K562 (cell line): Measurements from ENCODE around the gene SERPINF2. TPM values are rescaled to one million over a fixed set of nuclear protein-coding genes. Genes with fewer than 3 reads are reported as not detected.

ENCODE experiments used
- ATAC-seq: fragments of 200-7000 bp; cut with Tn5 transposase; 3 replicates; pipeline ENCODE4 v1.9.1; 2020; ENCODE audit warnings: moderate library complexity
- BruUV-seq: library from RNA; stranded (reverse); fragments of 400-500 nt; replicated peaks from 2 replicates; lab custom pipeline; 2021; lab: Mats Ljungman, UMichigan
- CTCF ChIA-PET: fragments of 300-600 bp; formaldehyde crosslinking; extraction: SDS; loops from one replicate; lab custom pipeline; 2021; ENCODE audit warnings: low intra/inter-chr PET ratio; lab: Yijun Ruan, JAX
- POLR2A ChIA-PET: fragments of 300-600, 350-650 bp; sonication (Branson Sonifier 250); formaldehyde crosslinking; extraction: SDS; loops from one replicate; lab custom pipeline; 2021; ENCODE audit warnings: antibody characterized with exemption, inconsistent platforms; lab: Yijun Ruan, JAX
- DNase-seq, 4 experiments: peaks; one replicate each; pipeline versions ENCODE4 v3.0.0 to v3.0.0-alpha.2; 2011 to 2018; ENCODE audit warnings: low spot score in 3 of 4, mixed read lengths in 3 of 4; ENCODE audit errors: extremely low read depth in 1 of 4
- FAIRE-seq: peaks from 2 replicates; lab custom pipeline; 2011; peaks lifted over from hg19 to GRCh38; lab: Jason Lieb, UNC
- H2AFZ ChIP-seq: 2 replicates; pipeline ENCODE4 v1.6.0; 2011; ENCODE audit warnings: low read depth, low read length, control low read depth, inconsistent platforms
- H3K27ac ChIP-seq: fragments of 200-600 bp; 3 replicates; pipeline ENCODE4 v1.8.0; 2011; ENCODE audit warnings: low read depth, mild to moderate bottlenecking, control low read depth, inconsistent platforms, low read length, moderate library complexity, mixed read lengths; ENCODE audit errors: extremely low read depth
- H3K27me3 ChIP-seq, 2 experiments: fragments of 300-600 bp in 1 of 2; 2 replicates in 1 of 2; 3 replicates in 1 of 2; pipeline versions ENCODE4 v1.6.0 to v1.8.0; 2011; ENCODE audit warnings: inconsistent platforms in 2 of 2, low read length in 2 of 2, mild to moderate bottlenecking in 1 of 2, mixed read lengths in 1 of 2, moderate library complexity in 1 of 2; ENCODE audit not compliant: control insufficient read depth in 2 of 2, insufficient read depth in 2 of 2
- H3K36me3 ChIP-seq: fragments of 300-600 bp; 3 replicates; pipeline ENCODE4 v1.8.0; 2011; ENCODE audit warnings: mild to moderate bottlenecking, low read length, inconsistent platforms; ENCODE audit not compliant: control insufficient read depth, insufficient read depth
- H3K4me1 ChIP-seq, 2 experiments: fragments of 200-600 bp in 1 of 2; replicated peaks in 1 of 2; 2 replicates in 1 of 2; 3 replicates in 1 of 2; pipeline versions ENCODE4 v1.5.1 to v1.8.0; 2011; ENCODE audit warnings: inconsistent platforms in 2 of 2, low read length in 2 of 2, mild to moderate bottlenecking in 1 of 2, mixed read lengths in 1 of 2, moderate library complexity in 1 of 2; ENCODE audit not compliant: control insufficient read depth in 2 of 2, insufficient read depth in 2 of 2
- H3K4me2 ChIP-seq: 2 replicates; pipeline ENCODE4 v1.6.1; 2011; ENCODE audit warnings: low read length, control low read depth, inconsistent platforms, mixed read lengths; ENCODE audit not compliant: insufficient read depth
- H3K4me3 ChIP-seq: fragments of 200-600 bp; sonication (generic), shearing (Covaris generic); 2 replicates; pipeline ENCODE4 v1.5.1; 2016; ENCODE audit warnings: control low read depth, inconsistent platforms
- H3K79me2 ChIP-seq: fragments of 200-600 bp; 3 replicates; pipeline ENCODE4 v1.8.0; 2011; ENCODE audit warnings: low read length, inconsistent platforms; ENCODE audit not compliant: control insufficient read depth, insufficient read depth
- H3K9ac ChIP-seq, 2 experiments: 2 replicates each; pipeline versions ENCODE4 v1.6.0 to v1.6.1; 2011; ENCODE audit warnings: low read depth in 2 of 2, low read length in 2 of 2, control low read depth in 1 of 2, inconsistent platforms in 1 of 2, mild to moderate bottlenecking in 1 of 2, mixed read lengths in 1 of 2; ENCODE audit not compliant: insufficient read depth in 1 of 2
- H3K9me1 ChIP-seq: one replicate; pipeline ENCODE4 v1.6.0; 2011; ENCODE audit warnings: inconsistent platforms, mild to moderate bottlenecking, low read length, moderate library complexity; ENCODE audit not compliant: control insufficient read depth, insufficient read depth
- H3K9me3 ChIP-seq: replicated peaks from 2 replicates; pipeline ENCODE4 v1.5.1; 2011; ENCODE audit warnings: low read depth, low read length, inconsistent platforms; ENCODE audit not compliant: control insufficient read depth, insufficient read depth
- H4K20me1 ChIP-seq: replicated peaks from 2 replicates; pipeline ENCODE4 v1.6.1; 2011; ENCODE audit warnings: low read length, inconsistent platforms, mixed read lengths; ENCODE audit not compliant: control insufficient read depth, insufficient read depth
- KDM1A ChIP-seq, 2 experiments: fragments of 450-650 bp; IDR thresholded peaks; 2 replicates each; pipeline ENCODE4 v1.6.1; 2016; ENCODE audit warnings: mild to moderate bottlenecking in 2 of 2
- MLLT1 ChIP-seq, 2 experiments: fragments of 450-650 bp; IDR thresholded peaks; 2 replicates each; pipeline ENCODE4 v1.6.1; 2016
- NR3C1 ChIP-seq: sonication (generic); formaldehyde crosslinking; IDR thresholded peaks from 2 replicates; pipeline ENCODE4 v1.8.1; 2022; ENCODE audit warnings: missing genetic modification reagents
- RAD51 ChIP-seq: fragments of 450-650 bp; IDR thresholded peaks from 2 replicates; pipeline ENCODE4 v1.7.1; 2016; ENCODE audit warnings: low read depth, mild to moderate bottlenecking, borderline replicate concordance
- ZBTB7A ChIP-seq: IDR thresholded peaks from 2 replicates; pipeline ENCODE4 v1.6.1; 2011; ENCODE audit warnings: low read depth, mild to moderate bottlenecking, low read length, moderate library complexity, borderline replicate concordance; ENCODE audit not compliant: control insufficient read depth
- ZNF232 ChIP-seq: sonication (generic); formaldehyde crosslinking; IDR thresholded peaks from 2 replicates; pipeline ENCODE4 v1.8.0; 2022; ENCODE audit warnings: mild to moderate bottlenecking, missing genetic modification reagents
- ZNF395 ChIP-seq: fragments of 200-800 bp; sonication (Bioruptor generic); IDR thresholded peaks from 2 replicates; pipeline ENCODE4 v1.6.1; 2017; ENCODE audit warnings: missing genetic modification characterization, missing compliant biosample characterization
- WGBS: fragments of 100-300 bp; shearing (Covaris generic); methylation state at CpG from one replicate; pipeline ENCODE4 v1.1.6; 2016; ENCODE audit warnings: low coverage, mixed read lengths; ENCODE audit not compliant: insufficient coverage; ENCODE audit errors: missing lambda C conversion rate; 5-methylcytosine and 5-hydroxymethylcytosine counted together
- in situ Hi-C: fragments of 300-500 bp; cut with MboI; formaldehyde crosslinking; loops from 4 replicates; pipeline ENCODE4 v1.15.0; 2018; ENCODE audit warnings: inconsistent platforms, mixed read lengths
- intact Hi-C: fragments of 100-400 bp; cut with micrococcal nuclease; formaldehyde crosslinking; loops from 2 replicates; pipeline ENCODE4 v1.14.2; 2022
- polyA plus RNA-seq, 8 experiments: library from polyadenylated mRNA; depleted of rRNA in 4 of 8; stranded (reverse) in 5 of 8; unstranded in 3 of 8; fragments of >200 nt; fragmentation: Nextera tagmentation in 2 of 8; fragmentation: Illumina TruSeq in 1 of 8; extraction: Ambion mirVana in 2 of 8; extraction: Trizol in 1 of 8; gene quantifications; 2 replicates each; pipeline versions ENCODE4 v1.2.1 to v1.2.3, GENCODE V29; 2011 to 2014; ENCODE audit warnings: inconsistent platforms in 1 of 8, missing spikeins in 1 of 8
- total RNA-seq, 7 experiments: library from RNA; depleted of rRNA in 6 of 7; stranded (reverse); fragments of >200 nt in 6 of 7; fragmentation: Illumina TruSeq in 2 of 7; extraction: Trizol in 2 of 7; gene quantifications; 2 replicates each; pipeline versions ENCODE4 v1.2.1 to v1.2.3, GENCODE V29; 2011 to 2021; ENCODE audit warnings: low replicate concordance in 1 of 7

SERPINF2 gene
- total and polyA plus RNA-seq, 9 of the 15 experiments (the other 6 are each of a cell fraction or from before 2014, with no cell fraction given), result 0.22 TPM; not detected in 8

- Histone ChIP-seq H3K4me2 (peak overlapping the region; percentile 89; the same call in 1 of the 2 replicates), H3K27me3 (no peaks in the 10 kb centered on the region), H3K9me3 (no peaks in the 10 kb centered on the region), H3K27ac (peak overlapping the region; percentile 88), H3K9me1 (no peaks in the 10 kb centered on the region)
- no TSS peak for BruUV-seq
- no peak for DNase-seq
- TF ChIP-seq KDM1A (IDR thresholded peaks at IDR 0.05) (peak in 1 of 2 experiments; percentile 15; a peak in 2 of 4 replicates), ZNF395 (CRISPR knock-in tag) (peak; percentile 64; the same call in 1 of the 2 replicates), ZBTB7A (0 out of 2 replicates have a peak, but pooled peaks have one; percentile 22), MLLT1 (IDR thresholded peaks at IDR 0.05) (0 out of 4 replicates have a peak, but pooled peaks of 1 of the 2 experiments have one; percentile 33), RAD51 (no peak), ZNF232 (CRISPR knock-in tag) (no peak), NR3C1 (CRISPR knock-in tag) (0 out of 2 replicates have a peak, but pooled peaks have one; percentile 28)
- TF ChIP-seq, all 486 proteins: peak for 5
- WGBS, result no CpG with 5 or more reads among the region's 23 CpGs
- Histone ChIP-seq H4K20me1 (0 out of 2 replicates have a peak, but pooled peaks cover 3% of the 10 kb centered on the region), H3K79me2 (peaks cover 44% of the 10 kb centered on the region), H3K4me1 (peaks cover 44 to 55% of the 10 kb centered on the region in 2 experiments), H2AFZ (no peak overlapping the region), H3K9ac (peak overlapping the region; percentile 70 to 90; a peak in 3 of 4 replicates), H3K36me3 (peaks cover 25% of the 10 kb centered on the region; the same call in 2 of the 3 replicates), H3K4me3 (peak overlapping the region; percentile 85)
- ChIA-PET POLR2A (interaction anchor here (0.9 to 3.8 kb wide), 7 partner anchors 11 to 275 kb away, joined by 3 to 25 read pairs (median 11); partner anchors contain the start of genes PRPF8, RILP and SERPINF1), CTCF (no interaction called here)
- ATAC-seq, result no peak
- FAIRE-seq, result no peak
- in situ Hi-C loops (loop anchor here (10.0 kb wide), 1 partner anchor 319 kb away; the partner anchor contains the start of gene DPH1), intact Hi-C loops (loop anchor here (2.0 to 5.0 kb wide), 4 partner anchors 33 to 317 kb away; partner anchors contain the start of genes DPH1, PRPF8 and SERPINF1)
Measured at GRCh38 chr17:1715803-1716075, 26.9 kb upstream of the SERPINF2 start.
